NCI-H345 treated with DMSO at 0.1 percent for 48 hours (cell line): Measurements from ENCODE around the gene MCC.

Experiments used
- DNase-seq: peaks from one replicate; lab custom pipeline; 2025; ENCODE audit not compliant: unreplicated experiment; lab: John Stamatoyannopoulos, UW

The MCC gene

DNA sequence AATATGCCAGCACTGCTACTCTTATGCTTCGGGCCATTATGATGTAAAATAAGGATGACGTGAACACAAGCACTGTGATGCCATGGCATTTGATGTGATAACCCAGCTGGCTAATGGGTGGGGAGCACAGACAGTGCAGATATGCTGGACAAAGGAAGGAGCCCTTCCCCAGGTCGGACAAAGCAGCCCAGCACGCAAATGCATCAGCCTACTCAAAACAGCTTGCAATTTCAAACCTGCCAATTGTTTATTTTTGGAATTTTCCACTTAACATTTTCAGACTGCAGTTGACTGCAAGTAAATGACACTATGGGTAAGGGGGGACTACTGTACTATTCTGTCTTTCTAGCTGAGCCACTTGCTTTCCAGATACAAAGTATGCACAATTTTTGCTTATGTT is 330.4 kb downstream of the MCC start:
- DNase-seq, result no peak

DNA sequence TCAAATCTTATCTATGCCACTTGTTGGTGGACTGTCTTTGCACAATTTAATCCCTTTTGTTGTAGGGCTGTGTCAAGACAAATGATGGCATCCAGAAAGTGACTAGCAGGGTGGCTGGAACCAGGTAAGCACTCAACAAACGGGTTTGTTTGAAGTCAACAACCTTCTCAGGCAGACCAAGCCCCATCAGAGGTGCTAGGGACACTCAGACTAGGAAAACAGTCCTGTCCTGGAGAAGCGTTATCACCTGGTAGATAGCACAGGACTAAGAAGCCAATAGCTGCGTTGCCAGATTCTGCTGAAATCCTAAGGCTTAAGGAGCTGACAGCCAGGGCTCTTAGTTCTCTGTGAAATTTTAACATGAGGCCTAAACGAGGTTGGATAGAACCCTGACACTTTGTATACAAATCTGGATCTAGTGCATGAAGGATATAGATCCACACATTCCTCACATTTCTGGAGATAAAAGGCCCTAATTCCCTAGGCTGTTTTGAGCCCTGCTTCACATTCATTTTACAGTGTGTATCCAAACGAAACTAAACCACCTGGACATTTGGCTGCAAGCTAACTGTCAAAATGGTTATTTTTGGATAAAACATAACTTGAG is 331.9 kb downstream of the MCC start:
- DNase-seq, result no peak

DNA sequence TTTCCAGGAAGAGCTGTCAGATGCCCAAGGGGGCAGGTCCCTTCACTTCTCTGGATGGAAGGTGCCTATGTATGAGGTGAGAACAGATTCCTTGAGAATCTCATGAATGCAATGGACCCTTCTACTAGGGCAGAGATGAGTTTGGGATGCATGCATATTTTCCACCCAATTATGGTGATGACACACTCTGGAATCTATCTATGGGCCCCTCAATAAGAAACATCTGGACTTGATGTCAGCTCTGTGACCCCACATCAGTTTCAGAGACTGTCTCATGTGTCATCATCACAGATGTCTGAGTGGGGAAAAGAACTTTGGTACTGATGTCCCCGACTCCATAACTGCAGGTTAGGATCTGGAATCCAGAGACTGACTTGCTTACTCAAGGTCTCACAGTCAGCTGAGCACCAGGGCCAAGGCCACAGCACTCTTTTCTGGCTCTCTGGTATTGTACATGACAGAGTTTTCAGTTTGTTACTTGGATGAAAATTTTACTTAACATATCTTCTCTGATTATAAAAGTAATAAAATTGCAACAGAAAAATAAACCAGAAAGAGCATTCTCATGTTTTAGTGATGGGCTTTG is 334.6 kb downstream of the MCC start:
- no peak for DNase-seq

DNA sequence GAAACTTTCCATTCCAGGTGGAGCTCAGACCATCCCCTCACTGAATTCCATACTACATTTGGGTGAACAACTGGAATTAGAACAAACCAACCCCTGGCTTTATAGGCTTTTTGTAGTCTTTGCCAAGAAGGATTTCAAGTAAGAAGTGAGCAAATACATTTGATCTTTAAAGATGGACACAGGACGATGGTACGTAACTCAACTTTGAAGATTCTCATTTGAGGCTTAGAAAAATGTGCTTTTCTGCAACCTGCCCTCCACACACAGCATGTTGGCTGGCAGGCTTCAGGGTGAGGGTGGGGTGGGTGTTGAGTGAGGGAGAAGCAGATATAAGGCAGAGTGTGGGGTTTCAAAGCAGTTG is 335.9 kb downstream of the MCC start:
- DNase-seq, result no peak

DNA sequence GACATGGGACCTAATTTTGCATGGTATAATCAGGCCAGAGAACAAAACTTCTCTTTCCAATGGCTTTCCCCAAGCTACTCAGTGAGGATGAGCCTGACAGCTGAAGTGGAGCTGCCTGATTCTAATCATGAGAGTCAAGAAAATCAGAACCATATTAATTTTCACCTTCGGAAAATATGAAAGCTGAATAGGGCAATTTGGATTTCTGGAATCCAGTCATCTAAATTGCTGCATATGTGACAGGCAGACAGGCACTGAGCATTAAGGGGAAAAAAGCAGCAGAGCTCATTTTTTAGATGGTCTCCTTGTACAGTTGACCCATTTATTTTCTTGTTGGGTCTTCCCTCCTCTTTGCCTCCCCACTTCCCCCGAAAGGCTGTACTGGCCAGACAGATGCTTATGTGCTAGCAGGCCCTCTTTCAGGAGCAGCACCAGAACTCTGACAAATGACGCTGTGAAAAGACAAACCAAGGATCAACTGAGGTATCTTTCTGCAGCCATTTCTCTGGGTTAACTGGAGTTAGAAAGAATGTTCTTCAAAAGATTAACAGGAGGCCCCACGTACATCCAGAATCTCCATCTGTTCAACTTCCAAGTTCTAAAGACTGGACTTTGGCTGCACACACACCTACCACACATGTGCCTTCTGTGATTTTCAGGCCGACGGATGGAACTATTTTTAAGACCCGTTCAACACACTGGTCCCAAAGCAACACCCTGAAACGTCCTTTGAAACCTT is 336.4 kb downstream of the MCC start:
- DNase-seq, result no peak

DNA sequence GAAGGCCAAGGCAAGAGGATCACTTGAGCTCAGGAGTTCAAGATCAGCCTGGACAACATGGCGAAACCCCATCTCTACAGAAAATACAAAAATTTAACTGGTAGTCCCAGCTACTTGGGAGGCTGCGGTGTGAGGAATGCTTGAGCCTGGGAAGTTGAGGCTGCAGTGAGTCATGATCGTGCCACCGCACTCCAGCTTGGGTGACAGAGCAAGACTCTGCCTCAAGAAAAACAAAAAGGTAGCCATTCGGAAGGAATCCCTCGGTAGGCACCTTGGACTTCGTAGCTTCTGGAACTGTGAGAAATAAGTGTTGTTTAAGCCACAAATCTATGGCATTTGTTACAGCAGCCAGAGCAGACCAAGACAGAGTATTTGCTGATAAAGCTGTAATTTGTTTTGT is 337.4 kb downstream of the MCC start:
- DNase-seq, result no peak

DNA sequence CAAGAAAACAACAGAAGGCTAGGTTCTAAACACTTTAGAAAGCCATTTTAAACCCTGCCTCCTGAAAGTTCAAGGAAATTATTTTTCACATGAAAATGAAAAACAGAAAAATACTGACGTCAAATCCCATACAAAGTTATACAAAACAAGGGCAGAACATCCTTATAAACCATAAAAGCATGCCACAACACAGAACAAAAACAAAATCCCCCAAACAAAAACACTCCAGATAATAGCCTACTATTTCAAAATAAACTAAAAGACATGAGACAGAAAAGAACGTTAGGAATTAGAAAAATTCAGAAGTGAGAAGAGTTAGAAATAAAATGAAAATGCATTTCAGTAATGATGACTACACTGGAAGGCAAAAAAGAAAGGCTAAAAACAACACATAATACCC is 338.0 kb downstream of the MCC start:
- DNase-seq, result no peak

DNA sequence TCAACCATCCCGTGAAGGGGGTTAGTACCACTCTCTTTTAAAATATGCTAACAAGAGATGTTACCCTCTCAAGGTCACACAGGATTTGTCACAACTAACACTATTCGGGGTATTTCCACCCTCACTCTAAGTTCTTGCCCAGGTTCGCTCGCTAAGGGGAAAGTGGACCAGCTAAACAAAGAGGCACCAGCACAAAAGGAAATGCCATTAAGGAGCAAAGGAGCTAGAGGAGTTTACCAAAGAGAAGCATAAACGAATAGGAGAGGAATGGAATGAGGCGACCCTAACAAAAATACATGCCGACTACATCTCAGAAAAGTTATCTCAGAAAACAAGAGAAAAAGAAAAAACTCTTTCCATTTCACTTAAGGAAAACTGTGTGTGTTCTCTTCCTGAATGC is 340.7 kb downstream of the MCC start:
- DNase-seq, result no peak

DNA sequence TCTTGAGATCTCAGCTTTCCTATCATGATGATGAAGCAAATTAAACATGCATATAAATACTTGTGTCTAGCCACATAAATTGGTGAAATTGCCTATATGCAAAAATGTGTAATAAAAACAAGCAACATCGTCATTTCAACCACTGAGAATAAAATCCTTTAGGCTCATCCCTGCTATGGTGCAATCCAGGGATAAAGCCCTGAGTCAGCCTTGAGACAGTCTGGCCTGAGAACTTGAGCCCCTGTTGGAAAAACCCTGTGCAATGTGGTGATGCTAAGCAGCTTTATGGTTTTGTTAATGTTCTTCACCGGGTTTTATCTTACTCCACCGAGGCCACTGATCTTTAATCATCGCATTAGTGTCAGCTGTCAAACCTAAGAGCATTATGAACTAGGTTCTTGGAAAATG is 341.1 kb downstream of the MCC start:
- DNase-seq, result no peak

DNA sequence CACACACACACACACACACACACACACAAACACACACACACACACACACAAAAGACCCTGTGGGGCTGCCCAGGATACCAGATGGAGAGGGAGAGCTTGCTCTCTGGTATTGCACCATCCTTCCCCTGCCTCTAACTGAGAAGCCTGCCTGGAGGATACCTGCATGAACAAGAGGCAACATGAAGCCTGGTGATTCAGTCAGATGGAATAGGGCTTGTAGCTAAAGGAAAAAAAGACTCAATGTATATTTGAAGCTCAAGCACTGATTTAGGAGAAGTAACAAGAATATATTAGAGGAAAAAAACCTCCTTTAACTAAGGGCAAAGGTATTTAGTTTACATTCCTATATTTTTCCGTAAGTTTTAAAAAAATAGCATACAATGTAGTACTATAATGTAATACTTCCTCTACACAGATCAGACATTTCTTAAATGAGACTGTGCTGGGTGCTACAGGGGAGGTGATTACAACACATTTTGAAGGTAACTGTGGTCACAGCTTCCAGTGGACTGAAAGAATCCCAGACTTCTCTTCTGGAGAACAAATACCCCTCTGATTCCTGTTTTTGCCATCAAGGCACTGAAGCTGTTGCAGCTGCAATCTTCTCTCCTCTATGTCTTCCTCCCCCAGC is 342.4 kb downstream of the MCC start:
- DNase-seq, result no peak

DNA sequence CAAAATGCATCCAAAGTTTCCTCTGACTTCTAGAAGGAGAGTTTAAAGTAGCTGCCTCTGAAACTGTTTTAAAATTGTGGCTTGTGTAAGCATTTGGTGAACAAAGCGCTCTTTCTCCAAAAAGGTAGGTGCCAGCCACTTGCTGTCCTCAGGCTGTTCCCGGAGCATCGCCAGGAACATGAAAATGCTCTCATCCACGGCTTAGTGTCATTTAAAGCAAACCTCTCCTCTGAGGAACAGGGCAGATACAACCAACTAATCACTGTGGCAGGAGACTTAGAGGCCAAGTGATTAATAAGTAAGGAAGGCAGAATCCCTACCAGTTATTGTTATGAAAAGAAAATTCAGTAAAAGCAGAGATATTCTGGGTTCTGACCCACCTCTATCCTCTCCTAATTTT is 346.1 kb downstream of the MCC start:
- no peak for DNase-seq

DNA sequence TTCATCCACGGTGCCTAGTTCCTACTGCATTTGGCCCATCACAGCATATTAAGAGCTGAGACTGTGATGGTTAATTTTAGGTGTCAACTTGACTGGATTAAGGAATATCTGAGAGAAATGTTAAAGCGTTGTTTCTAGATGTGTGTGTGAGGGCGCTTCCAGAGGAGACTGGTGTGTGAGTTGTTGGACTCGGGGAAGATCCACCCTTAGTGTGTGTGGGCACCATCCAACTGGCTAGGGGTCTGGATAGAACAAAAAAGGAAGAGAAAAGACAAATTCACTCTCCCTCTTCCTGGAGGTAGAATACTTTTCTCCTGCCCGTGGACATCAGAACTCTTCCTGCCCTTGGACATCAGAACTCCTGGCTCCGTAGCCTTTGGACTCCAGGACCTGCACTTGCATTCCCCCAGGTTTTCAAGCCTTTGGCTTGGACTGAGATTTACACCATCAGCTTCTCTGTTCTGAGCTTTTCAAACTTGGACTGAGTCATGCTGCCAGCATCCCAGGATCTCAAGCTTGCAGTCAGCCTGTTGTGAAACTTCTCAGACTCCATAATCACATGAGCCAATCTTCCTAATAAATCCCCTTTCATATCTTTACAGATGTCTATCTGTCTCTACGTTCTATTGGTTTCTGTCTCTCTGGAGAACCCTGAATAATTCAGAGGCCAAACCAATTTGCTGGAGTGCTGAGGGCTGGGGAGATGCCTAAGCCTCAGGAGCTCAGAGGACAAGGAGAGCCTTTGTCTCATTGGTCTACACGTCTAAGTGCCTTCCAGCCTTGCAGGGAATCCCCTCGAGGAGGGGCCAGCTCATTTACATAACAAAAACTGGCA is 347.2 kb downstream of the MCC start:
- DNase-seq, result no peak

DNA sequence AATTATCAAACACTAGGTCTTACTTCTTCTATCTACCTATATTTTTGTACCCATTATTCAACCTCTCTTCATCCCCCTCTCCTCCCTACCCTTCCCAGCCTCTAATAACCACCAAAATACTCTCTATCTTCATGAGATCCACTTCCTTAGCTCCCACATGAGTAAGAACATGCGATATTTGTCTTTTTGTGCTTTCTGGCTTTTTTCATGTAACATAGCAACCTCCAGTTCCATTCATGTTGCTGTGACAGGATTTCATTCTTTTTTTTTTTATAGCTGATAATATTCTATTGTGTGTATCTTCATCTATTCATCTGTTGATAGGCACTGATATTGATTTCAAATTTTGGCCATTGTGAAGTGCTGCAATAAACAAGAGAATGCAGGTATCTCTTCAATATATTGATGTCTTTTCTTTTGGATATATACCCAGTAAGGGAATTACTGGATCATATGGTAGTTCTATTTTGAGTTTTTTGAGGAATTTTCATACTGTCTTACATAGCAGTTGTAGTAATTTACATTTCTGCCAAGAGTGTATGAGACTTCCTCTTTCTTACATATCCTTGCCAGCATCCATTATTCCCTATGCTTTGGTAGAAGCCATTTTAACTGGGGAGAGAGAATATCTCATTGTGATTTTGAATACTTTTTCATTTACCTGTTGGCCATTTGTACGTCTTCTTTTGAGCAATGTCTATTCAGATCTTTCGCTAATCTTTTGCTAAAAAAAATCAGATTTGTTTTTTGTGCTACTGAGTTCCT is 354.9 kb downstream of the MCC start:
- no peak for DNase-seq

DNA sequence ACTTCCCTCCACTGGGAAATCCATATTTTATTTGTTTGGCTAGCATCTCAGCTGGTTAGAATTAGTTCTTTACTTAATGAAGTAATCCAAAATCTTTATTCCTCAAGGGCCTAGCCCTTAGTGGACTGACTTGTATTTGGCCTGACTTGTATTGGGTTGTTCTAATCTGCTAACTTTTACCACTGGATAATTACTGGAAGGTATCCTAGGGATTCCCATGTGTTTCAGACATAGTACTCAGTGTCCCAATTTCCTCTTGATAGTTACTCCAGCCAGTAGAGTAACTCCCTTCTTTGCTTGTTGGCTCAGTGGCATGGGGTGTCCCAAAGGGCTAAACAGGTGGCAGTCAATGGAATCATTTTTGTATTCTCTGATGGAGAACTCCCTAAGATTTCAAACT is 355.7 kb downstream of the MCC start:
- no peak for DNase-seq

DNA sequence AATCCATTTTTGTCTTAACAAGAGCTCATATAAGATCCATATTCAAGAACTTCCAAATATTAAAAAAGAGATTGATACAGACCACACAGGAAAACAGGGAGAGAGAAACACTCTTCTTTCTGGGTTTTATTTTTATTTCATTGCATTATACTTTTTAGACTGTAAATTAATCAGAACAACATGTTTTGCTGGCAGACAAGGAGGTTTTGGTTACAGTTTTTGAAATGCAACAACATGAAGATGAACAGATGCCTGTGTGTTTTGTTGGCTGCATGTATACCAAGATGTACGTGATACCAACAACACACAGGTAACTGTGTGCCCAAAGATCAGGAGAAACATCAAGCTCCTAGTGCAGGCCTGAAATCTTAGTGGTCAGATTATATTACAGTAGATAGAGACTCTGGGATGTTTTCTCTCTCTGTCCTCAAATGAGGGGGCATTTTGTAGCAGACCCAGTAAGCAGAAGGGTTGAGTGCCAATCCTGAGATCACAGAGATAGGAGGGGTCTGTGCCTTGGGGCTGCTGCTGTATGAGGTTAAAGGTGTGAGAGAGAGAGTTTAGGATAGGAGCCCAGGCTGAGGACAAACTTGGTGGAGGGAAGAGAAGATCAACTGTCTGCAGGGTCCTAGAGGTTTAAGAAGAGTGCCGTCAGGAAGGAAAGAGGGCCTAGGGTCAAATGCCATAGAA is 359.5 kb downstream of the MCC start:
- no peak for DNase-seq

DNA sequence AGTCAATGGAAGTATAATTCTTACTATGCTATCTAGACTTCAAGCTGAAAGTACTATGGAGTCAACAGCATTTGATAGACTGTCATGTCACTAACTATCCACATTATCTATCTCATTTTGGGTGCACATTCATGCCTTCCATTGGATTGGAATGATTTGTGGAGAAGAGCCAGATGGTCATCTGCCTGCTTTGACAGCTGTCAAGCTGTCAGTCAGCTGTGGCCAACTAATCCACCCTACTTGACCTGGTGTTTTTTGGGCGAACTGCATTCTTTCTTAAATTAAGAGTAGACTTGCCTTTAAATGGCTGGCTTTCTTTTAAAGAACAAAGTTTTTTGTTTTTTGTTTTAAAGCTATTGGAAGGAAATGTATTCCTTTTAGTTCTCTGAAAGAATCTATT is 360.2 kb downstream of the MCC start:
- no peak for DNase-seq

DNA sequence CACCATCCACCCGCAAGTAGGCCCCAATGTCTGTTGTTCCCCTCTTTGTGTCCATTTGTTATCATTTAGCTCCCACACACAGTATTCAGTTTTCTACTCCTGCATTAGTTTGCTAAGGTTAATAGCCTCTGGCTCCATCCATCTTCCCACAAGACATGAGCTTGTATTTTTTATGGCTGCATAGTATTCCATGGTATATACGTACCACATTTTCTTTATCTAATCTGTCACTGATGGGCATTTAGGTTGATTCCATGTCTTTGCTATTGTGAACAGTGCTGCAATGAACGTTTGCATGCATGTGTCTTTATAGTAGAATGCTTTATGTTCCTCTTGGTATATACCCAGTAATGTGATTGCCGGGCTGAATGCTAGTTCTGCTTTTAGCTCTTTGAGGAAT is 361.2 kb downstream of the MCC start:
- DNase-seq, result no peak

DNA sequence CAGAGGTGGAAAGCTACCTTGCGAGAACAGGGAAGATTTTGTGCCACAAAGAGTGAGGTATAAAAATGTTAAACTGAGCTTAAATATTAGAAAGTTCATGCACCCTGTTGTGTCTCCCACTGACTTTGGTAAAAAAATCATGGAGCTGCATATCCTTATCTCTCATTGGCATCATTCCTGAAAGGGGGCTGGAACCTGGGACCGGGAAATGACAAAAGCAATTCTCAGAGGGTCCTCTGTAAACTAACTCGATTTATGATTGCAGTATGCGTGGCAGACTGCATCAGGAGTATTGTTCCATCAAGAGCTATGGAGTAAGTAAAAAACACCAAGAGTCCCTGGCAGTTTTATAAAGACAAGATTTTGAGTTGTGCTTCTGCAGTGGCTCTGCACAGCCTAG is 362.9 kb downstream of the MCC start:
- no peak for DNase-seq

DNA sequence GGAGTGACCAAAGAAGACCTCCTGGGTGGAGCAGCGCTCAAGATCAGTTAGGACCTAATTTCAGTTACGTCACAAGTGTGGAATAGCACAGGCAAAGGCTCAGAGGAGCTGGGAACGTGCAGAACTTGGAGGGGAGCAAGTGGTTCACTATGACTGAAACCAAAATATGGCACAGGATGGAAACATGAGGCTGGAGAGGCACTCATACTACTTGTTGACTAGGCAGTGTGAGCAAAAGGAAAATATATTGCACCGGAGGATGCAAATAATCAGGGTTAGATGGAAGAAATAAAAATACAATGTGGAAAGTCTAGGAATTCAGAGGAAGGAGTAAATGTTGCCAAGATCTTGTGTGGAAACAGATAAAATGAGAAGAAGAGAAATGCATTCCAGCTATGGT is 363.3 kb downstream of the MCC start:
- DNase-seq, result no peak

DNA sequence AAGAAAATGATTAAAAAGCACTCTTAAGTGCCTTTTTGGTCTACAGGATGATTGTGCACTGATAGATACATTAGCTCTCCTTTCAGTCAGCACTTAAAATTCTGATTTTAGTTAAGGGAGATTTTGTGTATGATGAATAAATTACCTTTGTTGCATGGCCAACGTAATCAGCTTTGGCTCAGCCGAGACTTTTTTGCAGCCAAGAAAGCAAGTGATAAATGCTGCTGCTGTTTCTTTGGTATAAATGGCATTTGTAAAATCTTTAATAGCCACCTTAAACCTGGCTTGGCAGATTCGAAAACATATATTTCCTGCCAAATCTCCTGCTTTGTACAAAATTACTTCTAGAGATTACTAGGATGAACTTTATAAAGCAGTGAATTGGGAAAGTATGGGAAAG is 364.0 kb downstream of the MCC start:
- no peak for DNase-seq
